Measurements from ENCODE around the gene GGN. TPM values are rescaled to one million over a fixed set of nuclear protein-coding genes. Genes with fewer than 3 reads are reported as not detected.
A peak's percentile ranks its signal among the peaks of the same experiment; 100 is the strongest.

The GGN gene
- total RNA-seq, 1 donor from 2014 or later = 2.1 TPM

DNA sequence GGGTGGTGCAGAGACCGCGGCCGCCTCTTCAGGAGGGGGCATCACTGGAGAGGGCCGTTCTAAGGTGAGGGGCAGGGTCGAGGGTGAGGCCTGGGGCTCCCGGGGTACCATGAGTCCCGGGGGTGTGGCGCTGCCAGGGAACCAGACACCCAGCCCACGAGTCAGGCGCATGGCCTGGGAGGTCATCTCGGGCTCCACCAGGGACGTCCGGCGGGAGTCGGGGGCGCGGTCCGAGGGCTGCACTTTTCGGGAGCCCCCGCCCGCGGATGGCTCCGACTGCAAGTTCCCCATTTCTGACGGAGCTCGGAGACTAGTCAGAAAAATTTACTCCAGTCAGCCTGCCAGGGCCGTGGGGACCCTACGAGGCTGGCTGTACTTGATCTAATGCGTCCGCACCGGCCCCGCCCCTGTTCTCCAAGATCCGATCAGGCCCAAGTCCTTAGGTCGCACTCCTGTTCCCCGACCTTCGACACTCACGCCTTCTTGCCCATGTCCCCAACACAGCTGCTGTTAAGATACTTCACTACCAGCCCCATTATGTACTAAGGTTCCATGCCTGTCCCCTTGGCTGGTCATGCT lies 774 bp downstream of the GGN start:
- Histone ChIP-seq H3K9ac (ENCODE audit: low read length) (peak overlapping the region; percentile 90), H3K4me1 (ENCODE audit: insufficient read depth, low read length) (peaks cover 19% of the 10 kb centered on the region), H3K36me3 (ENCODE audit: insufficient read depth, low read length) (peaks cover 3% of the 10 kb centered on the region), H3K4me2 (ENCODE audit: low read length) (peak overlapping the region; percentile 97), H3K27ac (ENCODE audit: low read depth, low read length) (no peak overlapping the region), H3K4me3 (ENCODE audit: insufficient read depth, low read depth, low read length) (peak overlapping the region; percentile 68), H3K79me2 (ENCODE audit: insufficient read depth, low read length) (peaks cover 24% of the 10 kb centered on the region), H3K9me3 (ENCODE audit: insufficient read depth, low read depth, low read length) (no peaks in the 10 kb centered on the region), H2AFZ (ENCODE audit: low read depth, low read length) (no peak overlapping the region), H3K27me3 (ENCODE audit: insufficient read depth, low read length) (no peaks in the 10 kb centered on the region), H4K20me1 (ENCODE audit: insufficient read depth, low read length) (peaks cover 38% of the 10 kb centered on the region)
- Mint-ChIP-seq H3K27ac (ENCODE audit: unreplicated experiment) (peak overlapping the region; percentile 59), H3K9me3 (ENCODE audit: unreplicated experiment) (peaks cover 3% of the 10 kb centered on the region), H3K36me3 (ENCODE audit: low read depth, unreplicated experiment) (peaks cover 11% of the 10 kb centered on the region), H3K27me3 (ENCODE audit: low read depth, unreplicated experiment) (no peaks in the 10 kb centered on the region), H3K4me1 (ENCODE audit: low read depth, unreplicated experiment) (peaks cover 9% of the 10 kb centered on the region), H3K4me3 (ENCODE audit: unreplicated experiment) (peak overlapping the region; percentile 81)
- DNase-seq (ENCODE audit: low read depth) (no peak), FAIRE-seq (no peak)
- TF ChIP-seq CTCF (IDR thresholded peaks at IDR 0.05; ENCODE audit: insufficient read depth, low read depth, low read length) = no peak
- TF ChIP-seq EZH2 (IDR thresholded peaks at IDR 0.05; ENCODE audit: insufficient read depth, low read length) = no peak

DNA sequence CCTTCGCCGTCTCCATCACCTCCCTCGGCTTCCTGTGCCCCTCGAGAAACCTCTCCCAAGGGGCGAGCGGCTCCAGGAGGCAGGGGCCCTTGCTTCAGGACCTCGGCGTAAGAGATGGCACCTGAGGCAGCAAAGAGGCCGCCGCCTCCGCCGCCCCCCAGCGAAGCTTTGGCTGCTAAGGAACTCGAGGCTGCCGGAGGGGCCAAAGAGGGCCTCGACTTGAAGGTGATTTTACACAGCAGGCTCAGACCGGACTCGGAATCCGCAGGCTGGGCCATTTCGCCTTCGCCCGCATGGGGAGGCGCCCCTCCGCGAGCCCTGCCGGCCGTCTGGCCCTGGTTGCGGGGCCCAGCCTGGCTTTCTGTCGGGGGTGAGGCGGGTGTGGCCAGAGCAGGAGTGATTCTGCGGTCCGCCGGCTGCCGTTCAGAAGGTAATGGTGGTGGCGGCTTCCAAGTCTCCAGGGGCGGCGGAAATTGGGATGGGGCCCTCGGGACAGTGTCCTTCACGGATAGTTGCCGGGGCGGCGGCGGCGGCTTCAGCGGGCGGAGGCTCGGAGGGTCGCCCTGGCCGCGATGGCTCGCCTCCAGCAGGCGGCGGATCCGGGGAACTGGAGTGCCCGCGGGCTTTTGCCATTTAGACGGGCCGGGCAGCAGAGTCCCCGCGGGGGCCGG lies 1.4 kb downstream of the GGN start:
- H3K4me3 Mint-ChIP-seq (ENCODE audit: unreplicated experiment) = no peak overlapping the region
- Histone ChIP-seq H3K9ac (ENCODE audit: low read length) (no peak overlapping the region), H3K9me3 (ENCODE audit: insufficient read depth, low read depth, low read length) (no peaks in the 10 kb centered on the region), H3K4me1 (ENCODE audit: insufficient read depth, low read length) (peaks cover 14% of the 10 kb centered on the region), H3K27ac (ENCODE audit: low read depth, low read length) (no peak overlapping the region), H3K4me3 (ENCODE audit: insufficient read depth, low read depth, low read length) (no peak overlapping the region), H3K4me2 (ENCODE audit: low read length) (no peak overlapping the region), H3K27me3 (ENCODE audit: insufficient read depth, low read length) (no peaks in the 10 kb centered on the region), H3K79me2 (ENCODE audit: insufficient read depth, low read length) (peaks cover 19% of the 10 kb centered on the region), H3K36me3 (ENCODE audit: insufficient read depth, low read length) (peaks cover 9% of the 10 kb centered on the region), H2AFZ (ENCODE audit: low read depth, low read length) (no peak overlapping the region), H4K20me1 (ENCODE audit: insufficient read depth, low read length) (peaks cover 40% of the 10 kb centered on the region)
- H3K9me3 Mint-ChIP-seq (ENCODE audit: unreplicated experiment) = peaks cover 3% of the 10 kb centered on the region
- peaks cover 9% of the 10 kb centered on the region for H3K4me1 Mint-ChIP-seq (ENCODE audit: low read depth, unreplicated experiment)
- H3K36me3 Mint-ChIP-seq (ENCODE audit: low read depth, unreplicated experiment) = peaks cover 13% of the 10 kb centered on the region
- FAIRE-seq = no peak
- TF ChIP-seq CTCF (IDR thresholded peaks at IDR 0.05; ENCODE audit: insufficient read depth, low read depth, low read length) (no peak), EZH2 (IDR thresholded peaks at IDR 0.05; ENCODE audit: insufficient read depth, low read length) (no peak)
- DNase-seq (ENCODE audit: low read depth) = no peak
- H3K27me3 Mint-ChIP-seq (ENCODE audit: low read depth, unreplicated experiment) = no peaks in the 10 kb centered on the region
- H3K27ac Mint-ChIP-seq (ENCODE audit: unreplicated experiment) = no peak overlapping the region

- Mint-ChIP-seq H3K4me1 (ENCODE audit: low read depth, unreplicated experiment) (peaks cover 8% of the 10 kb centered on the region), H3K9me3 (ENCODE audit: unreplicated experiment) (peaks cover 3% of the 10 kb centered on the region)
These were observed 2.0 kb downstream of the GGN start for GRCh38 chr19:38385804-38386257.

More at GRCh38 chr19:38385804-38386257, 2.0 kb downstream of the GGN start:
- H3K27me3 ChIP-seq (ENCODE audit: insufficient read depth, low read length) = no peaks in the 10 kb centered on the region
- H3K27ac Mint-ChIP-seq (ENCODE audit: unreplicated experiment) = no peak overlapping the region
- H3K4me2 ChIP-seq (ENCODE audit: low read length) = no peak overlapping the region
- H2AFZ ChIP-seq (ENCODE audit: low read depth, low read length) = no peak overlapping the region
- no peak for DNase-seq (ENCODE audit: low read depth)
- H3K36me3 ChIP-seq (ENCODE audit: insufficient read depth, low read length) = peaks cover 15% of the 10 kb centered on the region
- no peak overlapping the region for H3K27ac ChIP-seq (ENCODE audit: low read depth, low read length)
- peaks cover 12% of the 10 kb centered on the region for H3K36me3 Mint-ChIP-seq (ENCODE audit: low read depth, unreplicated experiment)
- no peaks in the 10 kb centered on the region for H3K9me3 ChIP-seq (ENCODE audit: insufficient read depth, low read depth, low read length)
- no peak for TF ChIP-seq EZH2 (IDR thresholded peaks at IDR 0.05; ENCODE audit: insufficient read depth, low read length)
- no peak for TF ChIP-seq CTCF (IDR thresholded peaks at IDR 0.05; ENCODE audit: insufficient read depth, low read depth, low read length)
- FAIRE-seq = no peak
- peaks cover 46% of the 10 kb centered on the region for H4K20me1 ChIP-seq (ENCODE audit: insufficient read depth, low read length)
- peaks cover 14% of the 10 kb centered on the region for H3K4me1 ChIP-seq (ENCODE audit: insufficient read depth, low read length)
- no peak overlapping the region for H3K4me3 ChIP-seq (ENCODE audit: insufficient read depth, low read depth, low read length)
- peaks cover 16% of the 10 kb centered on the region for H3K79me2 ChIP-seq (ENCODE audit: insufficient read depth, low read length)
- no peak overlapping the region for H3K4me3 Mint-ChIP-seq (ENCODE audit: unreplicated experiment)
- no peak overlapping the region for H3K9ac ChIP-seq (ENCODE audit: low read length)
- H3K27me3 Mint-ChIP-seq (ENCODE audit: low read depth, unreplicated experiment) = no peaks in the 10 kb centered on the region
